NCI-H748 (cell line): ENCODE data around the gene ZNF433.
A peak's percentile ranks its signal among the peaks of the same experiment; 100 is the strongest.
"Not testable (repeated sequence)": the region's sequence is repeated elsewhere in the genome, so short reads cannot be mapped to it uniquely, and the experiment has no call there.

Experiments
- DNase-seq: peaks from one replicate; lab custom pipeline; 2025; ENCODE audit not compliant: unreplicated experiment; lab: John Stamatoyannopoulos, UW

The ZNF433 gene

GRCh38 chr19:11991921-11992320 lies 43.6 kb downstream of the ZNF433 start:
- DNase-seq, result not testable (repeated sequence)

- no peak for DNase-seq
Measured at GRCh38 chr19:11989112-11989456, 46.4 kb downstream of the ZNF433 start.

- DNase-seq, result peak; percentile 92
Measured at GRCh38 chr19:11987405-11988281, 47.8 kb downstream of the ZNF433 start.

GRCh38 chr19:11986754-11987153 lies 48.7 kb downstream of the ZNF433 start:
- DNase-seq, result no peak

GRCh38 chr19:11984986-11985385 lies 50.5 kb downstream of the ZNF433 start:
- DNase-seq, result no peak

- DNase-seq, result no peak
Measured at GRCh38 chr19:11982526-11982925, 53.0 kb downstream of the ZNF433 start.

- no peak for DNase-seq
Measured at GRCh38 chr19:11979527-11979926, 56.0 kb downstream of the ZNF433 start.

GRCh38 chr19:11978492-11979100 lies 56.9 kb downstream of the ZNF433 start:
- DNase-seq, result no peak

GRCh38 chr19:11973019-11973810 lies 62.3 kb downstream of the ZNF433 start:
- DNase-seq, result no peak

- no peak for DNase-seq
Measured at GRCh38 chr19:11971041-11971440, 64.4 kb downstream of the ZNF433 start.

GRCh38 chr19:11970174-11970573 lies 65.3 kb downstream of the ZNF433 start:
- no peak for DNase-seq

GRCh38 chr19:11964858-11965645 lies 70.4 kb downstream of the ZNF433 start, which contains the start of gene ZNF763:
ZNF763 (plus strand) TSS chr19:11965040; CDS start chr19:11965209, 169 bp downstream.
- peak; percentile 81 for DNase-seq
